ENCODE measurements around the gene FNDC3B. TPM values are rescaled to one million over a fixed set of nuclear protein-coding genes. Genes with fewer than 3 reads are reported as not detected.
"Not testable (repeated sequence)": the region's sequence is repeated elsewhere in the genome, so short reads cannot be mapped to it uniquely, and the experiment has no call there.

The FNDC3B gene
- total RNA-seq, 1 donor from 2014 or later = 66.9 TPM

- DNase-seq (ENCODE audit: low read depth) = no peak
Observed at GRCh38 chr3:172229462-172229861, 190.1 kb downstream of the FNDC3B start.

GRCh38 chr3:172231318-172231901 lies 192.0 kb downstream of the FNDC3B start:
- no peak for DNase-seq (ENCODE audit: low read depth)

- no peak for DNase-seq (ENCODE audit: low read depth)
Observed at GRCh38 chr3:172232579-172233212, 193.3 kb downstream of the FNDC3B start.

- no peak for DNase-seq (ENCODE audit: low read depth)
Observed at GRCh38 chr3:172233474-172234277, 194.3 kb downstream of the FNDC3B start.

GRCh38 chr3:172235698-172236097 lies 196.3 kb downstream of the FNDC3B start:
- no peak for DNase-seq (ENCODE audit: low read depth)

- DNase-seq (ENCODE audit: low read depth) = no peak
Observed at GRCh38 chr3:172236771-172237742, 197.7 kb downstream of the FNDC3B start.

- no peak for DNase-seq (ENCODE audit: low read depth)
Observed at GRCh38 chr3:172238188-172238587, 198.8 kb downstream of the FNDC3B start.

- no peak for DNase-seq (ENCODE audit: low read depth)
Observed at GRCh38 chr3:172239218-172239790, 199.9 kb downstream of the FNDC3B start.

GRCh38 chr3:172241405-172241804 lies 202.0 kb downstream of the FNDC3B start:
- no peak for DNase-seq (ENCODE audit: low read depth)

GRCh38 chr3:172242471-172242870 lies 203.1 kb downstream of the FNDC3B start:
- not testable (repeated sequence) for DNase-seq (ENCODE audit: low read depth)

- not testable (repeated sequence) for DNase-seq (ENCODE audit: low read depth)
Observed at GRCh38 chr3:172243376-172243775, 204.0 kb downstream of the FNDC3B start.

- DNase-seq (ENCODE audit: low read depth) = no peak
Observed at GRCh38 chr3:172244011-172244410, 204.6 kb downstream of the FNDC3B start.

- no peak for DNase-seq (ENCODE audit: low read depth)
Observed at GRCh38 chr3:172245241-172245640, 205.9 kb downstream of the FNDC3B start.

GRCh38 chr3:172246107-172246844 lies 206.9 kb downstream of the FNDC3B start:
- peak; percentile 45 for DNase-seq (ENCODE audit: low read depth)

GRCh38 chr3:172247525-172248274 lies 208.3 kb downstream of the FNDC3B start:
- no peak for DNase-seq (ENCODE audit: low read depth)

- peak; percentile 16 for DNase-seq (ENCODE audit: low read depth)
Observed at GRCh38 chr3:172249039-172249438, 209.7 kb downstream of the FNDC3B start.

- no peak for DNase-seq (ENCODE audit: low read depth)
Observed at GRCh38 chr3:172251211-172251610, 211.8 kb downstream of the FNDC3B start.

GRCh38 chr3:172253200-172253599 lies 213.8 kb downstream of the FNDC3B start:
- no peak for DNase-seq (ENCODE audit: low read depth)

- DNase-seq (ENCODE audit: low read depth) = no peak
Observed at GRCh38 chr3:172254542-172254941, 215.2 kb downstream of the FNDC3B start.

All from myocyte (in vitro differentiated cells).